RWPE2 (cell line): ENCODE results near the gene FARSB.

Experiments
- ATAC-seq: fragments of 200-7000 bp; cut with Tn5 transposase; 3 replicates; pipeline ENCODE4 v1.9.1; 2021; ENCODE audit warnings: low read depth
- DNase-seq: peaks from one replicate; pipeline ENCODE4 v3.0.0-alpha.2; 2020; ENCODE audit warnings: low spot score
- H3K27ac ChIP-seq: fragments of 450-650 bp; 2 replicates; pipeline ENCODE4 v1.5.1; 2017; ENCODE audit warnings: mild to moderate bottlenecking; ENCODE audit not compliant: poor library complexity, severe bottlenecking
- H3K27me3 ChIP-seq: fragments of 250-450 bp; sonication (Bioruptor Pico); 2 replicates; pipeline ENCODE4 v1.5.1; 2021; ENCODE audit warnings: mild to moderate bottlenecking, moderate library complexity; ENCODE audit not compliant: insufficient read depth, poor library complexity, severe bottlenecking
- H3K36me3 ChIP-seq: fragments of 250-450 bp; sonication (Bioruptor Pico); 2 replicates; pipeline ENCODE4 v1.5.1; 2020; ENCODE audit warnings: low read depth, mild to moderate bottlenecking, moderate library complexity
- H3K4me1 ChIP-seq: fragments of 250-450 bp; sonication (Bioruptor Pico); 2 replicates; pipeline ENCODE4 v1.5.1; 2021; ENCODE audit warnings: mild to moderate bottlenecking, moderate library complexity; ENCODE audit not compliant: insufficient read depth, poor library complexity, severe bottlenecking
- H3K4me3 ChIP-seq: fragments of 250-450 bp; sonication (Bioruptor Pico); 2 replicates; pipeline ENCODE4 v1.5.1; 2021; ENCODE audit warnings: mild to moderate bottlenecking, moderate library complexity; ENCODE audit not compliant: severe bottlenecking
- H3K9me3 ChIP-seq: fragments of 250-450 bp; sonication (Bioruptor Pico); 2 replicates; pipeline ENCODE4 v1.5.1; 2021; ENCODE audit warnings: mild to moderate bottlenecking, moderate library complexity; ENCODE audit not compliant: severe bottlenecking
- TF ChIP-seq, protein P1 (sequence below): fragments of 450-650 bp; IDR thresholded peaks from one replicate; pipeline ENCODE4 v1.5.1; 2017; ENCODE audit warnings: mild to moderate bottlenecking, moderate library complexity; ENCODE audit not compliant: poor library complexity, severe bottlenecking

Gene FARSB

DNA sequence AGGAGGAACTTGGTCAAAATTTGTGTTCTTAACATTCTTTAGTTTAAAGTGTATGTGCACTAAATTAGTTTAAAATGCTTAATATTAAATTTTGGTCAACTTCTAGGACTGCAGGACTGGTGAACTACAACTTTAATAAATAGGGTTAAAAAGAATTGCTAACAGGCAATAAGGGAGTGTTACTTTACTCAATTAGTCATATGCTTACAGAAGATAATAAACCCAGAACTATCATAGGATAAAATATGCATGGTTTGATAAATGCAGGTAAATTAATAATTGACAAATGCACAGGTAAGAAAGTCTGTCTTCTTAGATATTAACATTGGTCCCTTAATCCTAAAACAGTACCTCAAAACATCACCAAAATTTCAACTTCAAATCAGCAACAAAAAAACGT lies 20.6 kb downstream of the FARSB start:
- no peak overlapping the region for H3K4me3 ChIP-seq
- TF ChIP-seq, protein P1, sequence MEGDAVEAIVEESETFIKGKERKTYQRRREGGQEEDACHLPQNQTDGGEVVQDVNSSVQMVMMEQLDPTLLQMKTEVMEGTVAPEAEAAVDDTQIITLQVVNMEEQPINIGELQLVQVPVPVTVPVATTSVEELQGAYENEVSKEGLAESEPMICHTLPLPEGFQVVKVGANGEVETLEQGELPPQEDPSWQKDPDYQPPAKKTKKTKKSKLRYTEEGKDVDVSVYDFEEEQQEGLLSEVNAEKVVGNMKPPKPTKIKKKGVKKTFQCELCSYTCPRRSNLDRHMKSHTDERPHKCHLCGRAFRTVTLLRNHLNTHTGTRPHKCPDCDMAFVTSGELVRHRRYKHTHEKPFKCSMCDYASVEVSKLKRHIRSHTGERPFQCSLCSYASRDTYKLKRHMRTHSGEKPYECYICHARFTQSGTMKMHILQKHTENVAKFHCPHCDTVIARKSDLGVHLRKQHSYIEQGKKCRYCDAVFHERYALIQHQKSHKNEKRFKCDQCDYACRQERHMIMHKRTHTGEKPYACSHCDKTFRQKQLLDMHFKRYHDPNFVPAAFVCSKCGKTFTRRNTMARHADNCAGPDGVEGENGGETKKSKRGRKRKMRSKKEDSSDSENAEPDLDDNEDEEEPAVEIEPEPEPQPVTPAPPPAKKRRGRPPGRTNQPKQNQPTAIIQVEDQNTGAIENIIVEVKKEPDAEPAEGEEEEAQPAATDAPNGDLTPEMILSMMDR = no peak
- no peak overlapping the region for H3K27ac ChIP-seq
- H3K36me3 ChIP-seq = peaks cover 94% of the 10 kb centered on the region
- DNase-seq (no peak), ATAC-seq (no peak)
- no peaks in the 10 kb centered on the region for H3K4me1 ChIP-seq
- no peaks in the 10 kb centered on the region for H3K27me3 ChIP-seq
- H3K9me3 ChIP-seq = no peaks in the 10 kb centered on the region

DNA sequence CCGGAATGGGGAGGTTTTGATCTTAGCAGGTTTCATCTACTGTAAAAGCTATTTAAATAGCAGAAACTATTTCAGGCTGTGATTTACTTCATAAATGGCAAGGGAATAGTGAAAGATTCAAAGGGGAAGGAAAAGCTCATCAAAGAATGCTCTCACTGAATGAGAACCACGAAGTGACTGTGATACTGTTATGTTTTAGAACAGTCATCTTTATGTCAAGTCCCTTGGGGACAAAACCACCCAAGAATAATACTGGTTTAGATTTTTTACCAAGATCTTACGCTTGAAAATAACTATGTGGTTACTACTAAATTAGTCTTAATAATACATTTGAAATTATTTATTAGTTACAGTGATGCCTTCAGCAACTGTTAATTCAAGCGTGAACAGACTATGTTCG lies 28.1 kb downstream of the FARSB start:
- Histone ChIP-seq H3K4me3 (no peak overlapping the region), H3K4me1 (no peaks in the 10 kb centered on the region), H3K27ac (no peak overlapping the region), H3K9me3 (no peaks in the 10 kb centered on the region), H3K27me3 (no peaks in the 10 kb centered on the region), H3K36me3 (peaks cover 98% of the 10 kb centered on the region)
- TF ChIP-seq, protein P1 = no peak
- ATAC-seq (no peak), DNase-seq (no peak)

DNA sequence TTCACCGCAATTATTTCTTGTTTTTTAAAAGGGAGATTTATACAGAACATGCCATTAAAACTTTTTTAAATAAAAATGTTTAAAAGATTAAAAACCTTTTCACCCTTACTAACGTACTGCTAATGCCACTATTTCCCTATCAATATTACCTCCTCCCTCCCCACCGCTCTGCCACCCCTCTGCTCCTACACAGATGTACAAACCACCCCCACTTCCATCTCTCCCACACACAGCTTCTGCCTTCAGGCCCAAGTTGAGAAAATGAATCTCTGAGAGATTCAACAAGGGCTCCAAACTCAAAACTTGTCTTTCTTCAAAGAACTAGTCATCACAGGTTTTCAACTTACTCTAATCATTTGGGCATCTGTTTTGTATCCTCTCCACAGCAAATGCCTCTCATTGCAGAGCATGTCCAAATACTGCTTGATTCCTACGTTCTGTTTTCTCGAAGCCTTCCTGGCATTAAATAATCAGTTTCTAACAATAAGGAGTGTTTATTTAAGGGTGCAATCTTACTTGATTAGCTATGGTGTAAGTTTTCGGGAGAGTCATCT lies 32.1 kb downstream of the FARSB start:
- TF ChIP-seq, protein P1 = no peak
- Histone ChIP-seq H3K4me3 (no peak overlapping the region), H3K4me1 (no peaks in the 10 kb centered on the region), H3K9me3 (no peaks in the 10 kb centered on the region), H3K27ac (no peak overlapping the region), H3K36me3 (peaks cover 95% of the 10 kb centered on the region), H3K27me3 (no peaks in the 10 kb centered on the region)
- DNase-seq = no peak
- no peak for ATAC-seq

DNA sequence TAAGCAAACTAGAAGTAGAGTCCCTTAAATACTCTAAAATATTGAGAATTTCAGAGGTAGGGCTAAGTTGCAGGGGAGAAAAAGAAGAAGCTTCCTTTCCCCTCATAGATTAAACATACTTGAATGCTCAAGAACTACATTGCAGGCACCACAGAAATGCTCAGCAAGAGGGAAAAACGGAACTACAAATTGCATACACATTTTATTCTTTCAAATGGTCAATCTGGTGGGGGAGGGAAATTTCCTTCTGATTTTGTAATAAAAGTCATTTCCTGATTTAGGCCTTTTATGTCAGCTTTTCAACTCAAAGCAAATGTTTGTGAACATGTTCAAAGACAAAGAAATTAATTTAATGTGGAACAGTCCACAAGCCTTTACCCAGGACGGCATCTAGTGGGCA lies 33.0 kb downstream of the FARSB start:
- Histone ChIP-seq H3K36me3 (peaks cover 95% of the 10 kb centered on the region), H3K27ac (no peak overlapping the region), H3K4me3 (no peak overlapping the region), H3K27me3 (no peaks in the 10 kb centered on the region), H3K9me3 (no peaks in the 10 kb centered on the region), H3K4me1 (no peaks in the 10 kb centered on the region)
- TF ChIP-seq, protein P1 = no peak
- DNase-seq (no peak), ATAC-seq (no peak)

DNA sequence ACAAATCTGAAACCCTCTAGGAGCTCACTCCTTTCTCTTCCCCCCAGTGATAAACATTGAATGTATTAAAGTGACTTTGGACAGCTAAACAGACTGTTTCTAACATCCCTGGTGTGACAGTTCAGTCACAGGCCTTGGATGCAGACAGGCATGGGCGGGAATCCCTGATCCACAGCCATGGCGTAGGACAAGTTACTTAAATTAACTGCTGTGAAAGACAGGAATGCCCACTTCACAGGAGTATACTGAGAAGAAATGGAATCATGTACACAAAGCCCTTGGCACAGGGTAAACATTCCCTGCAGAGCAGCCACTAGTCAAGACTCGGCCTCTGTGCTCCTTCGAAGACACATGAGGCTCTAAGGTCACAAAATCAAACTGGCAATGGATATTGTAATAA lies 34.0 kb downstream of the FARSB start:
- H3K27me3 ChIP-seq = no peaks in the 10 kb centered on the region
- no peak for ATAC-seq
- H3K36me3 ChIP-seq = peaks cover 91% of the 10 kb centered on the region

More for the DNA sequence above, 34.0 kb downstream of the FARSB start:
- H3K27ac ChIP-seq = no peak overlapping the region
- no peak overlapping the region for H3K4me3 ChIP-seq
- no peak for DNase-seq
- TF ChIP-seq, protein P1 = no peak
- H3K4me1 ChIP-seq = no peaks in the 10 kb centered on the region
- no peaks in the 10 kb centered on the region for H3K9me3 ChIP-seq
